Fibroblast of the aortic adventitia (primary cell): ENCODE measurements around the gene KBTBD2. TPM values are rescaled to one million over a fixed set of nuclear protein-coding genes. Genes with fewer than 3 reads are reported as not detected.

Experiments
- DNase-seq: peaks from one replicate; pipeline ENCODE4 v3.0.0-alpha.2; 2010; ENCODE audit warnings: low read depth
- H3K4me3 ChIP-seq: 2 replicates; pipeline ENCODE4 v1.5.1; 2011; ENCODE audit warnings: low read depth, mild to moderate bottlenecking, control low read depth, low read length, moderate library complexity
- total RNA-seq: library from RNA; depleted of rRNA; stranded (reverse); fragments of >200 nt; gene quantifications from 2 replicates; pipeline ENCODE4 v1.2.3, GENCODE V29; 2012; ENCODE audit warnings: low replicate concordance
- TF ChIP-seq, protein P1 (sequence below): IDR thresholded peaks from 2 replicates; pipeline ENCODE4 v1.5.1; 2011; ENCODE audit warnings: mild to moderate bottlenecking, low read length, control low read depth, inconsistent platforms; ENCODE audit not compliant: insufficient read depth

KBTBD2 gene
- total RNA-seq, 1 donor: 35.9 TPM

DNA sequence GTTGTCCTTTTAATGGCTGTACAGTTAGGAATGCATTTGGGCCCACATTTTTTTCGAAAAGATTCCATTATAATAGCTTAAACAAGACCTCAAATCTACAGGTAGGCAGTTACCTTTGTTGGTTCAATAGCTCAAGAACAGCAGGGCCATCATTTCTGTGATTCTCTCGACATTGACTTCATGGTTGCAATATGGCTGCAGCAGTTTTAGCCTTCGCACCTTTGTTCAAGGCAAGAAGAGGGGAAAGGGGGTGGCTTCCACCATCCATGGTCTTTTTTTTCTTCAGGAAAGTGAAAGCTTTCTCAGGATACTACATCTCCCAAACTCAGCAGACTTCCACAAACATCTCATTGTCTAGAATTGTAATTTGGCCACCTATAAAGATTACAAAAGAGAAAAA lies 2.2 kb upstream of the KBTBD2 start:
- no peak for DNase-seq
- TF ChIP-seq, protein P1, sequence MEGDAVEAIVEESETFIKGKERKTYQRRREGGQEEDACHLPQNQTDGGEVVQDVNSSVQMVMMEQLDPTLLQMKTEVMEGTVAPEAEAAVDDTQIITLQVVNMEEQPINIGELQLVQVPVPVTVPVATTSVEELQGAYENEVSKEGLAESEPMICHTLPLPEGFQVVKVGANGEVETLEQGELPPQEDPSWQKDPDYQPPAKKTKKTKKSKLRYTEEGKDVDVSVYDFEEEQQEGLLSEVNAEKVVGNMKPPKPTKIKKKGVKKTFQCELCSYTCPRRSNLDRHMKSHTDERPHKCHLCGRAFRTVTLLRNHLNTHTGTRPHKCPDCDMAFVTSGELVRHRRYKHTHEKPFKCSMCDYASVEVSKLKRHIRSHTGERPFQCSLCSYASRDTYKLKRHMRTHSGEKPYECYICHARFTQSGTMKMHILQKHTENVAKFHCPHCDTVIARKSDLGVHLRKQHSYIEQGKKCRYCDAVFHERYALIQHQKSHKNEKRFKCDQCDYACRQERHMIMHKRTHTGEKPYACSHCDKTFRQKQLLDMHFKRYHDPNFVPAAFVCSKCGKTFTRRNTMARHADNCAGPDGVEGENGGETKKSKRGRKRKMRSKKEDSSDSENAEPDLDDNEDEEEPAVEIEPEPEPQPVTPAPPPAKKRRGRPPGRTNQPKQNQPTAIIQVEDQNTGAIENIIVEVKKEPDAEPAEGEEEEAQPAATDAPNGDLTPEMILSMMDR: no peak
- no peak overlapping the region for H3K4me3 ChIP-seq

DNA sequence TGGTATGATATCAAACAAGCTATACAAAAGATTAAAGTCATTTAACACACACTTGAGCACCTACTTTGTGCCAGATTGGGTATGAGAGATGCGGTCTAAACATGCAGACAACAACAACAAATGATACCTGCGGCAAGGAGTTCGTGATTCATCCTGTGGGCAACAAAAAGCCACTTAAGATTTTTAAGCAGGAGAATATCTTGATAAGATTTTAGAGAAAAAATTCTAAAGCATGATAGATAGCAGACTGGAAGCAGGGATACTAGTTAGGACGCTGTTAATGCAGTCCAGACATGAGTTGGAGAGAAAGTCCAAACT lies 1.6 kb upstream of the KBTBD2 start:
- TF ChIP-seq, protein P1: no peak
- H3K4me3 ChIP-seq: no peak overlapping the region
- DNase-seq: no peak

DNA sequence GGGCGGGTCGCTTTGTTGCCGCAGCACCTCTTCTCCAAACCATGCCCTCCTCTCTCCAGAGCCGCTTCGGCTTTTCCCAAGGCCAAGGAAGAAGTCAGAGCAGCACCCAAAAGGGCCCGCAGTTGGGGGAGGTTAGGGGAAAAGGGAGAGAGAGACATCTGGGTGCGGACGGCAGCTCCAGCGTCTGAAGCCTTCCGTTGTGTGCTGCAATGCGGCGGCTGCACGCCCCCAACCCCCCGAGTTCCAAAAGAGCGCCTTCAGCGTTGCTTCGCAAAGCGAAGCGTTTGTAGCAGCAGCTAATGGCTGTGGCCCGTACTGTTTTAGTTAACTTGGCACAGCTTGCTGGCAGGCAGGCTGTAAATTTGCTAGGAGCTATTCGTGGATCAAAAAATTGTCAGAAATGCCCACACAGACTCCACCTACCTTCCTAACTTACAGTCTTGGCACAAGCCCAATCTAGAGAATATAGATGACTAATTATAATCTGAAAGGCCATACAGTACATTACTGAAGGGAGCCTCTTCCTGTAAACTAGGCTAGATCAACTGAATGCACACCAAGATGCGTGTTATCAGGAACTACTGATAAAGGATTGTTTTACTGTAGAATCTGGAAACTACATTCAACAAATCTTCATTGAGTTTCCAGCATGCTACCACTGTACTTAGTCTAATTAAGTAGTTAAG lies 1.1 kb upstream of the KBTBD2 start:
- DNase-seq: peak; percentile 73
- TF ChIP-seq, protein P1: no peak
- H3K4me3 ChIP-seq: peak overlapping the region; percentile 81

DNA sequence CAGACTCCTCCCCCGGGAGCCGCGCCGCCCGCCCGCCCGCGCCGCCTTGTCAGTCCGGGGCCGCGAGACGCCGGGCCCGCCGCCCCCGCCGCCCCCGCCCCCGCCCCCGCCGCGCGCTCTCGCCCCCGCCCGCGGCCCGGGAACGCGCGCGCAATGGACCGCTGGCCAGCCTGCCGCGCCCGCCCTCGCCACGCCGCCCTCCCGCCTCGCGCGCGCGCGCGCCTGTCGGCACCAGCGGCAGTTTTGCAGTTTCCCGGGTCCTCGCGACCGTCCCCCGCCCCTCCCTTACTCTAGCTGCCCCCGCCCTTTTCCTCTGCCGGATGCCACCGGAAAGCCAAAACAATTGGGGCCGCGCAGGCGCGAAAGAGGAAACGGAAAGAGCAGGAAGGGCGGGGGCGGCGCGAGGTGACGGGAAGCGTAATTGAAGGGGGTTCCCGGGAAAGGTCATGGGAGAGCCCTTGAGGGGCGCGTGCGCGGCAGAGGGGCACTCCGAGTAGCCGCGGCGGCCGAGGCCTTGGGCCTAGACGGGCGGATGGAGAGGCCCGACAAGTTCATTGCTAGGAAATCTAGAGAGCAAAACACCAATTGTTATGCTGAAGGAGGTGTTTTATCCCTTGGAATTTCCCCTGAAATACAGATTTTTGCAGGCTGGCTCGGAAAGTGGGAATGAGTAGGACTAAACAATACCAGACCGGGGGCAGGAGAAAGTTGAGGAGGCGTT lies 400 bp upstream of the KBTBD2 start:
- H3K4me3 ChIP-seq: peak overlapping the region; percentile 81
- DNase-seq: peak; percentile 94
- TF ChIP-seq, protein P1: no peak

DNA sequence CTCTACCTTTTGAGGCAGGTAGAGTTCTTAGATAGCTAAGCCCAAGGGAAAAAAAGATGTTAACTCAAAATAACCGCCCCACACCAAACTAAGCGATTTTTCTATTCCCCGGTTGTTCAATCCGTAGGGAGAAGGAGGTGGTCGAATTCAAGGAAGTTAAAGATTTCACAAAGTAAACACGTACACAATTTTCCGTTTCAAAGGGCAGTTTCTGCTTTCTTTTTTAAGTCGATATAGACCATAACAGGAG lies 842 bp downstream of the KBTBD2 start:
- DNase-seq: peak; percentile 47
- TF ChIP-seq, protein P1: no peak
- peak overlapping the region; percentile 81 for H3K4me3 ChIP-seq

DNA sequence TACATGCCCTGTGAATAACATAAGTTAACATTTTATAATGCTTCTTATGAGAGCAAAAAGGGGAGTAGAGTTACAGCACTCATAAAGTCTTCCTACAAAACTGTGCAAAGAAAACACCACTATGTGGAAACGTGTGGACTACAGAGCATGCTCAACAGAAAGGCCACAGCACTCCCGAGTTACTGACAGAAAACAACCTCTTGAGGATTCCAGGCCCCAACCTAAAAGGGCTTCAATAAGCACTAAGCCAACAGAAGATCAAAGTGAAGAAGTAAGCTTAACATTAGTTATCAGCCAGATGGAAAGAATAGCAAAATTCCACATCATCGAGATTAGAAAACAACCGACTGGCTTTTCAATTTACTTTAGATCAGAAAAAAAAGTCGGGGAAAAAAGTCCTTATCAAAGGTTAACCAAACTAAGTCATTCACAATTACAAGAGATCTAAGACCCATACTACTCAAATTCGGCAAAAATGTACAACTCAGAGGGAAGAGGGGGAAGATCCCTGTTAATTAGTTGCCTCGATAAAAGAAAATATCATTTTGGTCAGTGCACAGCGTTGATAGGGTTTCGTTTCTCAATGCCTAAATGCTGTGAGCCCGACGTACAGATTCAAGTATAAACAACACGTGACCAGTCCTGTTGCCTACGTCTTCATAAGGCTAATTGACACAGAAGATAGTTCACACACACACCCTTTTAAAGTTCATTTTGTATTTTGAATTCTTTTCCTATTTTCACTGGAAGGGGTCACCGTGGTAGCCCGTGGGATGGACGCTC lies 1.4 kb downstream of the KBTBD2 start:
- DNase-seq: peak; percentile 76
- TF ChIP-seq, protein P1: no peak
- peak overlapping the region; percentile 81 for H3K4me3 ChIP-seq
